Measurements from ENCODE around the gene SLC6A11.

The SLC6A11 gene

GRCh38 chr3:10907262-10907661, 91.2 kb downstream of the SLC6A11 start:
- H3K4me3 ChIP-seq (ENCODE audit: control insufficient read depth, low read depth, low read length): no peak overlapping the region
- no peak for DNase-seq (ENCODE audit: low read depth)
- no peak for TF ChIP-seq CTCF (IDR thresholded peaks at IDR 0.05; ENCODE audit: control insufficient read depth, insufficient read depth, low read depth, low read length, missing control alignments)

DNA sequence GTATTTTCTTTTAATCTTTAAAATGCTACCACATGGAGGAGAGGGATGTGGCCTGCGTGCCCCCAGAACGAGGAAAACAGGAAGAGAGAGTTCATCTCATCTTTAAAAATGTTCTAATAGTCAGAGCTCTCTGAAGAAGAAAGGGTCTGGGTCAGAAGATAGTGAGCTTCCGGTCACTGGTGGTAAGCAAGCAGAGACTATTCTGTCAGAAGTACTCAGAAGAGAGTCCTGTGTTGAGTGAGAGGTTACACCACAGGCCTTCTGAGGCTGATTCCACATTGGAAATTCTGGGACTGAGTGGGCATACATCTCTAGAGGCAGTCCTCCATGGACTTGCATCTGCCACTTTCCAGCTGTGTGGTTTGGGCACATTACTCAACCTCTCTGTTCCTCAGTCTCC, 94.3 kb downstream of the SLC6A11 start:
- no peak for DNase-seq (ENCODE audit: low read depth)
- no peak overlapping the region for H3K4me3 ChIP-seq (ENCODE audit: control insufficient read depth, low read depth, low read length)
- no peak for TF ChIP-seq CTCF (IDR thresholded peaks at IDR 0.05; ENCODE audit: control insufficient read depth, insufficient read depth, low read depth, low read length, missing control alignments)

DNA sequence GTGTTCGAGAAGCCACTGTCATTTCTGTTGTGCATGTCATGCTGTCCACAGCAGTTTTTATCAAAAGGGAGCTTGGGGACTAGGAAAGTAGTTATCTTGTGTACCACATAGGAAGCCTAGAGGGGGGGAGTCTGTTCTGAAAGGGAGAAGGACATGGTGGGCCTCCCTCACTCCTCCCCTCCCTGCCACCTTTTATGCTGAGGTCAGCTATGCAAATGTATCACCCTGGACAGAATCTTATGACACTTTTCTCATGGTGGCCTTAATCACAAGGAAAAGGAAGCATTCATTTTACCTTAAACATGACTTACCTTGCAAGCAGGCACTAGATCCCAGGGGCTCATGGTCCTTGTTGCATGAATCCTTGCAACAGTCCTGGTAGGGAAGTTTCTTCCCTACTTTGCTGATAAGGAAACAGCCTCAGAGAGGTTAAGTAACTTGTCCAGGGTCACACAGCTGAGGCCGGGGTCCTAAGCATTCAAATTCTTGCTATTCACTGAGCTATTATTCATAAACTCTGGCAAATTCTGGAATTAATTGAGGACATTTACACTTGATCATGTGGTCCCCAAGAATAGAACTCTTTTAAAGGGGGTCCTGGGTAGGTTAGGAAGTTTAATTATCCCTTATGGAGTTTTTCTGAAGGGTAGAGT, 95.4 kb downstream of the SLC6A11 start:
- TF ChIP-seq CTCF (IDR thresholded peaks at IDR 0.05; ENCODE audit: control insufficient read depth, insufficient read depth, low read depth, low read length, missing control alignments): no peak
- no peak for DNase-seq (ENCODE audit: low read depth)
- H3K4me3 ChIP-seq (ENCODE audit: control insufficient read depth, low read depth, low read length): no peak overlapping the region

DNA sequence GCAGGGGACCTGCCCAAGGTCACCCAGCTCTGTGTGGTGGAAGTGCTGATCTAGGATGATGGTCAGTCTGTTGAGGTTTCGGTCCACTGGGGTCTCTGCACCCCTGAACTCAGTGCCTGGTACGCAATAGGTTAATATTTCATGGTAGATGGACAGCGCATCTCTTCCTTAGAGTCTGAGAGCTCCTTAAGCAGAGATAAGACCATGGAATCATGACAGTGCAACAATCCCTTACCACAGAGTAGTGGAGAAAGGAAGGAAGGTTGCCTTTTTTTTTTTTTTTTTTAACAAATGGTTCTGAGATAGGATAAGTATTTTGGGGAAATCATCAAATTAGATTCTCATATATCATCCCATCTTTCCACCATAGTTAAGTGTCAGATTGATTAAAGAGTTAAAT, 96.8 kb downstream of the SLC6A11 start:
- no peak for TF ChIP-seq CTCF (IDR thresholded peaks at IDR 0.05; ENCODE audit: control insufficient read depth, insufficient read depth, low read depth, low read length, missing control alignments)
- H3K4me3 ChIP-seq (ENCODE audit: control insufficient read depth, low read depth, low read length): no peak overlapping the region
- no peak for DNase-seq (ENCODE audit: low read depth)

DNA sequence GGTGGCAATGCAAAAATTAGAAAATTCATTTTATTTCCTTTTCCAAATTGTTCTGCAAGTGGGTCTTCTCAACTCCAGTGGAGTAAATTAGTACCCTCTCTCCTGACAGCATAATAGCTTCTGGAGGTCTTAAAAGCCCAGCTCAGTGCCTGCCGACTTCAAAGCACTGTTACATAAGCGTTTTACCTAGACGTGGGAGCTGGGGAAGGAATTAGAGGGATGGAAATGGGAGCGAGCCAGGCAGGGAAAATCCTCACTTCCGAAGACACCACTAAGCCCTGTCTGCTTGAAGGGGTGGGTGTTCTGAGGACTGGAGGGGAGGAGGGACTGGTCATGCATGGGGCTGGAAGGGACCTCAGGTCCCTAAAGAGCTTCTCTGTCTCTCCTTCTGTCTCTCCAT, 99.3 kb downstream of the SLC6A11 start:
- no peak overlapping the region for H3K4me3 ChIP-seq (ENCODE audit: control insufficient read depth, low read depth, low read length)
- TF ChIP-seq CTCF (IDR thresholded peaks at IDR 0.05; ENCODE audit: control insufficient read depth, insufficient read depth, low read depth, low read length, missing control alignments): no peak
- DNase-seq (ENCODE audit: low read depth): no peak

DNA sequence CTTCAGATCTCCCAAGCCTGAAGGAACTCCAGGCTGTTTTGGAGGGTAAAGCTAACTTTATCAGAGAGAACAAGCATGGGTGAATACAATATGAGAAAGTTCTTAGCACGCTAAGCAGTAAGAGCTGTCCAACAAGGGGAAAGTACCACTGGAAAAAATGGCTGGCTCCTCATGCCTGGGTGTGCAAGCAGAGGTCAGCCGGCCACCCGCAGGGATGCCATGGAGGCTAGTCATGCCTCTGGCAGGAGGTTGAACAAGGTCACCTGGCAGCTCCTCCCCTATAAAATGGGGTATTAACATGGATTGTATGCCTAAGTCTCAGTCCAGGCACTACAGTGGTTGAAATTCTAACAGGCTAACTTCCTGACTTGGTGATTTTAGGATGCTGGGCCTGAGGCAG, 101.1 kb downstream of the SLC6A11 start:
- TF ChIP-seq CTCF (IDR thresholded peaks at IDR 0.05; ENCODE audit: control insufficient read depth, insufficient read depth, low read depth, low read length, missing control alignments): no peak
- no peak for DNase-seq (ENCODE audit: low read depth)
- no peak overlapping the region for H3K4me3 ChIP-seq (ENCODE audit: control insufficient read depth, low read depth, low read length)

- DNase-seq (ENCODE audit: low read depth): no peak
- TF ChIP-seq CTCF (IDR thresholded peaks at IDR 0.05; ENCODE audit: control insufficient read depth, insufficient read depth, low read depth, low read length, missing control alignments): no peak
- no peak overlapping the region for H3K4me3 ChIP-seq (ENCODE audit: control insufficient read depth, low read depth, low read length)
These were observed 102.0 kb downstream of the SLC6A11 start for GRCh38 chr3:10918011-10918410.

Measured in AG09309 (cell line).